LHCN-M2 (cell line): Measurements from ENCODE around the gene EEF2K. TPM values are rescaled to one million over a fixed set of nuclear protein-coding genes. Genes with fewer than 3 reads are reported as not detected.
"Not testable (repeated sequence)": the region's sequence is repeated elsewhere in the genome, so short reads cannot be mapped to it uniquely, and the experiment has no call there.

ENCODE experiments used
- DNase-seq: peaks from one replicate; pipeline ENCODE4 v3.0.0-alpha.2; 2012; ENCODE audit warnings: low read depth
- polyA plus RNA-seq: library from polyadenylated mRNA; unstranded; fragments of >200 nt; gene quantifications from one replicate; pipeline ENCODE4 v1.2.1, GENCODE V29; 2012; ENCODE audit warnings: missing spikeins
- total RNA-seq: library from RNA; depleted of rRNA; stranded (reverse); fragments of >200 nt; gene quantifications from 2 replicates; pipeline ENCODE4 v1.2.3, GENCODE V29; 2014; rRNA removed

Gene EEF2K
- 15.1 and 16.1 TPM in 2 replicates for total RNA-seq
- 5.6 TPM for polyA plus RNA-seq

DNA sequence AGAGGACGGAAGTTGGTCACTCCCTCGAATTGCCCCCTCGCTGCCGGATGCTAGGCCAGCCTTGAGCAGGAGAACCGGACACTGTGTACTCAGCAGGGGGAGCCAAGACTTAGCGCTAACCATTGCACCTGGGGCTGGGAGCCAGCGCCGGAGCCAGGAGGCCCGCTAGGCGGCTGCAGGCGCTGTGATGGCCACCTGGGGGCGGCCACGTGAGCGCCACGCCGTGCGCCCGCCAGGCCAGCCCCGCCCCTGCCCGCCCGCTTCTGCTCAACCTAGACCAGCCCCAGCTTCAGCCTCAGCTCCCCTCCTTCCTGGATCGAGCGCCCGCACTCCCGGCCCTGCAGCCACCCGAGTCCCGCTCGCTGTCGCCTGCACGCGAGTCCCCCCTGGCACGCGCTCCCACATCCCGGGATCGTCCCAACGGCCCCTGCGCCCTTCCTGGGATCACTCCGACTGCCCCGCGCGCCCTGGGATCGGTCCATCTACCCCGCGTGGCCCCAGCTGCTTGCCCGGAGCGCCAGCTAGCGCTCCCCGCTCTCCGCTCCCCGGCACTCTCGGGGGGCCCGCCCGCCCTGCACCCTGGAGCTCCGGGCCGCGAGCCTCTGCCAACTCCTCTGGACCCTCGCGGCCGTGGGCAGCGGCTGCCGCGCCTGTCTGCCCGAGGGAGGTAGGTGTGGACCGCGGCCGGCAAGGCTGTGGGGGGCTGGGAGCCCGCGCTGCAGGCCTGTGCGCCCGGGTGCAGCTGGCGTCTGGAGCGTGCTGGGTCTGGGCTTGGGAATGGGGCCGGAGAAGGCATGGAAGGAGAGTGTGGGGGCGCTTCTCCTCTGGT is at the start of gene EEF2K:
Gene EEF2K (plus strand): TSS at position 266 of the 829 bp plus-strand sequence. CDS start 19,452 bp downstream, outside the sequence.
- peak; percentile 95 for DNase-seq

DNA sequence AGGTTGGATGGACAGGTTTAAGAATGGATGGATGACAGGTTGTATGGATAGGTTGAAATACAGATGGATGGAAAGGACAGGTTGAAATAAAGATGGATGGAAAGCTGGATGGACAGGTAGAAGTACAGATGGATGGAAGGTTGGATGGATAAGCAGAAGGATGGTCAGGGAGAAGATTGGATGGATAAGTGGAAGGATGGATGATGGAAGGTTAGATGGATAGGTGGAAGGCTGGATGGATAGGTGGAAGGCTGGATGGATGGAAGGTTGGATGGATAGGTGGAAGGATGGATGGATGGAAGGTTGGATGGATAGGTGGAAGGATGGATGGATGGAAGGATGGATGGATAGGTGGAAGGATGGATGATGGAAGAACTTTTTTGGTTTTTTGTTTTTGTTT is 44.7 kb upstream of the EEF2K start:
- no peak for DNase-seq

DNA sequence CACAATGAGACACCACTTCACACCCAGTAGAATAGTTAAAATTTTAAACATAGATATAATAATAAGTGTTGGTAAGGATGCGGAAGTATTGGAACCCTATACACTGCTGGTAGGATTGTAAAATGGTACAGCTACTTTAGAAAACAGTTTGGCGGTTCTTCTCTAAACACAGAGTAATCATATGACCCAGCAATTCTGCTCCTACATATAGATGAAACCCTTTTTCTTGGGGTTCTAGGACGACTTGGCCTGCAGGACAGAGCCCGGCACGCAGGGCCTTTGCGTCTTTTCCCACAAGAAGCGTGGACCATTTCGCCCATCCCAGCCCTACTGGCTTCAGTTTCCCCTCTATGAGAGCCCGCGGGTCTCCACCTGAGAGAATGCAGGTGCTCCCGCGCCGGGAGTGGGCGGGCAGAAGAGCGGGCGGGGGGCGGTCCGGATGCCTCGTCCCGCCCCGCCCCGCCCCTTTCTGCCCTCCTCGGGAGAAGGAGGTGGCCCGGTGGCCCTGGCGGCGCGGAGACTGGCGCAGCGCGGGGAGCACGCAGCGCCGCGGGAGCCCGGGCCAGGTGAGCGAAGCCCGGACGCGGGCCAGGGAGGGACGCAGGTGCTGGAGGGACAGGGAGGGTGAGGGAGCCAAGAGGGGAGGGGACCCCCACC is 44.0 kb upstream of the EEF2K start, which contains the start of gene SDR42E2:
Gene SDR42E2 (plus strand): TSS at position 508 of the 657 bp plus-strand sequence. CDS start 3,077 bp downstream, outside the sequence.
- DNase-seq, result no peak

DNA sequence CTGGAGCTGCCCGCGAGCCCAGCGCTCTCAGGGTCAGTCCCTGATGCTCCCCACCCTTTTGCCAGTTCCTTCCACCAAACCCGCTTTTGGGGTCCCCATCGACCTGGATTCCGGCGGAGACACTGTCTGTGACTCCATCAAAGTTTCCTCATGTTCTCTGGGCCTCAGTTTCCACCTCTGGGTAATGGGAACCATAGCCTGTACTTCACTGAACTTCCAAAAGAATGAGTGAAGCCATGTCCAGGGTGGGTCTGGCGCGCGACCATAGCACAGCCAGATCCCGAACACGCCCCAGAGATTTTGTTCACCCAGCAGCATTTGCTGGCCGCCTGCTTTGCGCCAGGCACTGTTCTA is 43.4 kb upstream of the EEF2K start:
- no peak for DNase-seq

DNA sequence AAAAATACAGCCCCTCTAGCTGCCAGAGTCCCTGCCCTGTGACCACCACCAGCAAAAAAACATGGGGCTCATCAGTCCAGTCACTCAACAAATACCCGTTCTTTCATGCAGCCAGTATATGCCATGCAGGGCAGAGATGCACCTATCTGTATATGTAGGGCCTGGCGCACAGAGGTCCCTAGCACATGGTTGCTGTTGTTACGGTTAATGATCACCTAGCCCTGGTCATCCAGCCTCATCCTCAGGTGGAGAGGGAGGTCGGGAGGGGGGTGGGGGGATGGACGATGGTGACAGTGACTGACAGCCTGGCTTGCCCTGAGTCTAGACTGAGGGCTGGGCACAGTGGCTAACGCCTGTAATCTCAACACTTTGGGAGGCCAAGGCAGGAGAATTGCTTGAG is 42.3 kb upstream of the EEF2K start:
- no peak for DNase-seq

DNA sequence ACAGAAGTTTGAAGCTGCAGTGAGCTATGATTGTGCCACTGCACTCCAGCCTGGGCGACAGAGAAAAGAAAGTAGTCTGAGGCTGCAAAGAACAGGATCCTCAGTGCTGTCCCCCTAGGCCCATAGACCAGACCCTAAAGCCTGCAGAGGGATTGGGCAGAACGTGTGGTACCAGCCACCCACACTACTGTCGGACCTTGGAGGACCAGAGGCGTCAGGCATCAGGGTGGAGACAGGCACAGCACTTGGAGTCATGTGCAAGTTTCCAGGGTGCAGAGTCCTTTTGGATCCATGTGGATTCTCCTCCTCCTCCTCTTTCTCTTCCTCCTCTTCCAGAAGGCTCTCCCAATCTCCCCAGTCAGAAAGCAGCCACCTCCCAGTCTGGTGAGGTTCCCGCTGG is 41.6 kb upstream of the EEF2K start:
- no peak for DNase-seq

DNA sequence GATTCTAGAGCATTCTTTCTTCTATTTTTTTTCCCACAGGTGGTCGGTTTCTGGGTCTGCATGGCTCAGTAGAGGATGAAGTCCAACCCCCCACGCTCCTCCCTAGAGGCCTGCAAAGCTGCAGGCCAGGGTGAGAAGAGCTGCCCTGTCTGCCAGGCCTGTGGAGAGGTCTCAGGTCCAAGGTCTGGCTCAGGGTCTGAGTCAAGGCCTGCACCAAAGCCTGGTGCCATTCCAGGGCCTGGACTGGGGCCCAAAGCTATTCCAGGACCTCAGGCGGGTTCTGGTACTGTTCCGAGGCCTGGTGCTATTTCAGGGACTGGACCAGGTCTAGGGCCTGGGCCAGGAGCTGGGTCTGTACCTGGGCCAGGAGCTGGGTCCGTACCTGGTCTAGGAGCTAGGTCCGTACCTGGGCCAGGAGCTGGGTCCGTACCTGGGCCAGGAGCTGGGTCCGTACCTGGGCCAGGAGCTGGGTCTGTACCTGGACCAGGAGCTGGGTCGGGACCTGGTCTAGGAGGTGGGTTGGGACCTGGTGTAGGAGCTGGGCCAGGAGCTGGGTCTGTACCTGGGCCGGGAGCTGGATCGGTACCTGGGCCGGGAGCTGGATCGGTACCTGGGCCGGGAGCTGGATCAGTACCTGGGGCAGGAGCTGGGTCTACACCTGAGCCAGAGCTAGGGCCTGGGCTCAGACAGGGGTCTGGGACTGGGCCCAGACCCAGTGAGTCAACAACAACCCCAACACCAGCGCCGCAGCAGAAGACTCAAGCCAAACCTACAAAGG is 40.4 kb upstream of the EEF2K start:
- no peak for DNase-seq

DNA sequence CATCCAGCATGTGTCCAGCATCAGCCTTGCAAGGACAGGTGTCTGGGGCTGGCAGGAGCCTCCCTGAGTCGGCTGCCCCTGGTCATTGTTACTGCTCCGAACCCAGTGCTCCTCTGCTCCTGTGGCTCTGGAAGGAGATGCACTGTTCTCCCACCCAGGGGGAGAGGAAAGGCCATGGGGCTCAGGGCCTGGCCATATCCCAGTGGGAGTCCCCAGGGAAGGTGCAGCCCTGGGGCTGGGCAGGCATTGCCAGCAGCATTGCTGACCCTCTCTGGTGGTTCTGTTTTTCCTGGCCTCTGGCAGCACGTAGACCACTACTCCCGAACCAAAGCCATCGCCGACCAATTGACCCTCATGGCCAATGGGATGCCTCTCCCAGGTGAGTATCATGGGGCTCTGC is 34.1 kb upstream of the EEF2K start:
- no peak for DNase-seq

DNA sequence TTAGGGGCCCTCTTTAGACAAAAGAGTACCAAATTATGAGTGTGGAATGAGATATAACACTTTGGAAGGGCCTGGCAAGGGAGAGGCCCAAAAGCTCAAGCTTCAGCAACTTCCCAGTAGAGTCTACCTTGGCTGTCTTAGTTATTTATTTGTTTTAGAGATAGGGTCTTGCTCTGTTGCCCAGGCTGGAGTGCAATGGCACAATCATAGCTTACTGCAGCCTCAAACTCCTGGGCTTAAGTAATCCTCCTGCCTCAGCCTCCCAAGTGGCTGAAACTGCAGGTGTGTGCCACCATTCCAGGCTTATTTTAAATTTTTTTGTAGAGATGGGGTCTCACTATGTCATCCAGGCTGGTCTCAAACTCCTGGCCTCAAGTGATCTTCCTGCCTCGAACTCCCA is 33.4 kb upstream of the EEF2K start:
- not testable (repeated sequence) for DNase-seq

DNA sequence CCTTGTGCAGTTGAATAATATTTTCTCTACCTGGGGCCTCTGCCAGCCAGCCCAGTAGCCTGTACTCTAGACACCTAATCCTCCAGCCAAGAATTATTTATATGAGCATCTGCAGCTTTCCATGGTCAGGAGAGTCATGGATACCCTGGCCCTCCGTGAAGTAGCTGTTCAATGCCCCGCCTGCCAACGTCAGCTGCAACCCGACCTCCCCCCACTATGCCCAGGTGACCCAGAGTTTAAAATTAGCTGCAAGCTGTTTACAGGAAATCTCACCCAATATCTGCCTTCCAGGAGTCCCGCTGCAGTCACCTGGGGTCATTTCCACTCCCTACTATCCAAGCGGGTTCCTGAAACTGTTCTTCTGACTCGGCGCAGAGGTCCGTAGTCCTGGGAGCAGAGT is 31.4 kb upstream of the EEF2K start:
- no peak for DNase-seq

DNA sequence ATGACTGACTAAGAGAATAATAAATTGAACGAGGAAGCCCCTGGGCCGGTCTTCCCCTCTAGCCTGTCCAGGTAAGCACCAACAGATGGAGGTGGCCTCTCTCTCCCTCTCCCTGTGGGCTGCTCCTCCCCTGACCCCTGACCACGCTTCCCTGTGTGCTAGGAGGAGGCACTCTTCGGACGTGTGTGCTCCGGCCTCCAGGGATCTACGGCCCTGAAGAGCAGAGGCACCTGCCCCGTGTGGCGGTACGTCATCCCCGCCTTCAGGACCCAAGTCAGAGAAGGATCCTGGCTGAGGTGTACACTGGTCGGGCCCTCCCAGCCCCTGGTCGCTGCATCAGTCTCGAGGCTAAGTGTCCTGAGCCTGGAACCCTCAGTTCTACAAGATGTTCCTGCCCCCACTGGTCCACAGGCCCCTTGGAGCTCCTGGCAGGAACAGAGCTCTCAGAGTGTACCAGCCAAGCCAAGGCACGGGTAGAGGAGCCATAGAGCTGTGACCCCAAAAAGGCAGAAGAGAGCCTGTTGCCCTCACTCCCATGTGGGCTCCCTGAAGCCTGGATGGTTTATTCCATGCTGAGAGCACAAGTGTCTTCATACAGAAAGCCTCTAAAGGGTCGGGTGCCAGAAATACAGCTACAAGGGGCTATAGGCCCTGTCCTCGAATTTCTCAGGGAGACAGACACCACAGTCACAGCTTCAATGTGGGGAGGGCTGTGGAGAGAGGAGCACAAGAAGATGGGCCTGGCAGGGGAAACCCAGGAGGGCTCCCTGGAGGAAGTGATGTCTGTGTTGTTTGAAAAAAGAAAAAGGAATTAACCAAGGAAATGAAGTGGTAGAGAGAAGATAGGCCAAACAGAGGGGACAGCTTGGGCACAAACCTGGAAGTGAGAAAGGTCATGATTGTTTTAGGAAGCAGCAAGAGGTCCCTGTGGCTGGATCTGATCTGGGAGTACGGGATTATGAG is 27.8 kb upstream of the EEF2K start:
- DNase-seq, result no peak

DNA sequence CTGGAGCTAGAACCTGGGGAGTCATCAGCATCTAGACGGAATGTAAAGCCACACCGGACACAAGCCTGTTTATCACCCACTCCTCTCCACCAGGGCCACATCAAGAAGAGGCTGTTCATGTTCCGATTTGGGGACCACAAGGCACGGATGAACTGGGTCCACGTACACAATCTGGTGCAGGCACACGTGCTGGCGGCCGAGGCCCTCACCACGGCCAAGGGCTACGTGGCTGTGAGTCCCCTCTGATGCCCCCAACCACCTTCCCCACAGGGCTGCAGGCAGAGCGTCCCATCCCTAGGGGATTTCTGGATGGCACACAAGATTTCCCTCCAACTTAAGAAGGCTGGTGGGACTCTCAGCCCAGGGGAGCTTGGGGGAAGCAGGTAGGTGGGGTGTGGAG is 24.7 kb upstream of the EEF2K start:
- DNase-seq, result no peak

DNA sequence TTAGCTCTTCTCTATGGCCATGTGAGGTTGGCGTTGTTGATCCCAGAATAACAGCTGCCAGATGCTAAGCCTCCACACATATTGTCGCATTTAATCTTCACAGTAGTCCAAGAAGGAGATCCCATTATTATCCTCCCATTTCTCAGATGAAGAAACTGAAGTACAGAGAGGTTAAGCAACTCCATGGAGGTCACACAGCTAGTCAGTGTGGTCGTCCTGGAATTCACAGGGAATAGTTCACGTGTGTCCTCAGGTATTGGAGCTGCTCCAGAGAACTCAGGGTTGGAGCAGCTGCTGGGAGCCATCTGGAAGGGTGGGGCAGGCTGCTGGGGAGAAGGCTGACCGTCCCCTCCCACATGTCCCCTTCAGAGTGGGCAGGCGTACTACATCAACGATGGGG is 24.2 kb upstream of the EEF2K start:
- no peak for DNase-seq

DNA sequence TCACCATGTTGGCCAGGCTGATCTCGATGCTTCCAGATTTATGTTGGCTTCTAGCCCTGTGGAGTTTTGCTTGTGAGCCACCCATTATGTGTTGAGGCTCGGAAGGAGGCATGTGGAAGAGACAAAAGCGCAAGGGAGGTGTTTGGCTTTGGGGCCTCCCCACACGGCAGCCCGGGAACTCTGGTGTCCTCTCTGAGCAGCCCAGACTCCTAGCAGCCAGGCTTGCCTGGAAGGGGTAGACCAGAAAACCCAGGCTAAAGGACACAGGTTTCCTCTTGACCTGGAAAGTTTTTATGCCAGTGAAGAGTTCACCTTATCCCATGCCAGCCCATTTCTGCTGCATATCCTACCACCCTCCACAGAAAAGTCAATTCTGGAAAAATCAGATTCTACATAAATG is 22.7 kb upstream of the EEF2K start:
- no peak for DNase-seq

DNA sequence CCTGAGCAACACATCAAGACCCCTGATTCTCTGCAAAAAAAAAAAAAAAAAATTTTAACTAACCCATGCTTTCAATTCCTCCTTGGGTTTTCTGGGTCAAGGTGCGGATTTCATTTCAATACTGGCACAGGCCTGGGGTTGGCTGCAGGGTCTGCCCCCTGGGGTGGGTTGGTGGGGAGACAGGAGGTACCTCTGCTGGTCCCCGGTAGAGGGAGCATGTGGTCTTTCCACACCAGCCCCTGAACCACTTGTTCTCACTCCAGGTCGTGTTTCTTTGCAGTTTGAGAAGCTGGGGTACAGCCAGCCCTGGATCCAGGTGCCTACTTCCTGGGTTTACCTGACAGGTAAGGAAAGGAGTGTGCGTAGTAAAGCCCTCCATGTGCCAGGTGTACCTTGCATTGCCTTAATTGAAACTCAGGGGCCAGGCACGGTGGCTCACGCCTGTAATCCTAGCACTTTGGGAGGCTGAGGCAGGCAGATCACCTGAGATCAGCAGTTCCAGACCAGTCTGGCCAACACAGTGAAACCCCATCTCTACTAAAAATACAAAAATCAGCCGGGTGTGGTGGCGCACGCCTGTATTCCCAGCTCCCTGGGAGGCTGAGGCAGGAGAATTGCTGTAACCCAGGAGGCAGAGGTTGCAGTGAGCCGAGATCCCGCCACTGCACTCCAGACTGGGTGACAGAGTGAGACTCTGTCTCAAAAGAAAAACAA is 22.0 kb upstream of the EEF2K start:
- DNase-seq, result no peak

DNA sequence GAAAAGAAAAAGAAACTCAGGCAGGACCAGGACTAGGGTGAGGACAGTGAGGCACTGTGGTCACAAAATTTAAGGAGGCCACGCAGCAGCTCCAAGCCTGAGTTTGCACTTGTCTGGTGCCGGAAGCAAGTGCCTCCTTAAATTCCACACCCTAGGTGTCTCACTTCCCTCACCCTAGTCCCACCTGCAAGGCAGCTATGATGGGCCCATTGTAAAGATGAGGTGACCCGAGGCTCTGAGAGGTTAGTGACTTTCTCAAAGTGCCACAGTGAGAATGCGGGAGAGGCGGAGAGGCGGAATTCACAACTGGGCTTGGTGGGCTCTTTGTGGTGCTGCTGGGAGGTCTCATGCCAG is 21.5 kb upstream of the EEF2K start:
- DNase-seq, result no peak

DNA sequence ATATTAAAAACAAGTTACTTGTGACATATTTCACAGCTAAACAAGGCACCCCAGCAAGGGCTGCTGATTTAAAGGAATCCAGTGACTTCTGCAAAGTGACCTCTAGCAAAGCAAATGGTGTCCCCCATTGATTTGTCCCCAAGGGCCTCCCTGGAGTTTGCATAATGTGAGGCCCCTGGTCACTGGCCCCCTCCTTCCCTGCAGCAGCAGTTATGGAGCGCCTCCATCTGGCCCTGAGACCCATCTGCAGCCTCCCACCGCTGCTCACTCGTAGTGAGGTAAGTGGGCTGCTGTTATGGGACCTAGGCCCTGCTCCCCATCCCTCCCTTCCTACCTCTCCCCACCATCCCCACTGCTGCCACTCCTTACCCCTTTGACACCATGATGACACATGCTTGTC is 19.6 kb upstream of the EEF2K start:
- no peak for DNase-seq

DNA sequence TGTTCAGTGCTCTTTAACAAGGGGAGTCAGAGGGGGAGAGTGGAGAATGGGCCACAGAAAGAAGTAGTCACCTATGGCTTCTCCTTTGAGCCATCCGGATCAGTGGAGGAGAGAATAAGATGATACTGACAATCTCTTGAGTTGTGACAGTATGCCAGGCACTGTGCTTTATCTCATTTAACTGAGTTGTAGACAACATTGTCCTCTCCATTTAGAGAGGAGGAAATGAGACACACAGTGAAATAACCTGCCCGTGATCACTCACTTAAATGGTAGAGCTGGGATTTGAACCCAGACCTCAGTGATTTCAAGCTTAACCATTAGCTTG is 17.8 kb upstream of the EEF2K start:
- no peak for DNase-seq

DNA sequence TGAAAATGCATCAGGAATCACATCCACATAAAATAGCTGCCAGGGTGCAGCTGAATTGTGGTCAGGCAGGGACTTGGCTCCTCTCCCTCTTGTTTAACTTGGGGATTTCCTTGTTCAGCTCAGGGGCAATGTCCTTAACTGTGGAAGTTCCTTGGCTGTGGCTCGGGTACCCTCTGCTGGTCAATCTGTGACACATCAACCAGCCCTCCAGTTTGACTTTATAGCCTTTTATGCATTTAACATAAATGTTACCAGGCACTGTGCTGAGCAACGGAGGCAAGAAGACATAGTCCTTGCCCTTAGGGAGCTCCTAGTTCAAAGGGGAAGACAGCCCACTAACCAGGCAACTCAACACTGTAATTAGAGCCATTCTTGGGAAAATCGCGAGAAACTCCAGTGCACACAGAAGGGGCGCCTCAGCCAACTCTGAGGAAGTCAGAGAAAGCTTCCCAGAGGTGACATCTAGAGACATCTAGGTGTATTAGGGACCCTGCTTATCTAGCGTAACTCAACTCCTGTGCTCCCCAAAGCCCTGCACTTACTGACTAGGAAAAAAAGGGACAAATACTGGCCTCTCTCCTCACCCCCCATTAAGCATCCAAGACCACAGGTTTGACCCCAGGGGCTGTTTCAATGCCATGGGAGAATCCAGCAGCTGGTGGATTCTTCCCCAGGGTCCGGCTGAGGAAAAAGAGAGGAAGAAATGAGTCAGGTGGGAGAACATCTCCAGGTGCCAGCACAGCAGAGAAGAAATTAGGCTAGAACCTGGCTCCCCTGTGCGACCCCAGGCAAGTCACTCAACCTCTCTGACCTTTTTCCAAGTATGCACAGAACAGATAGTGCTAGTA is 17.3 kb upstream of the EEF2K start:
- peak; percentile 85 for DNase-seq
